Measurements from ENCODE around the gene VWC2. TPM values are rescaled to one million over a fixed set of nuclear protein-coding genes. Genes with fewer than 3 reads are reported as not detected.

VWC2 gene
- total RNA-seq, 4 donors from 2014 or later: under 0.01 to 0.22 (median 0.18) TPM

- no peak for TF ChIP-seq CTCF (IDR thresholded peaks at IDR 0.05; ENCODE audit: low read depth)
Observed at GRCh38 chr7:49873420-49873819, 100.0 kb downstream of the VWC2 start.

GRCh38 chr7:49875336-49875735 is 101.9 kb downstream of the VWC2 start:
- no peak for TF ChIP-seq CTCF (IDR thresholded peaks at IDR 0.05; ENCODE audit: low read depth)

- TF ChIP-seq CTCF (IDR thresholded peaks at IDR 0.05; ENCODE audit: low read depth): no peak
Observed at GRCh38 chr7:49876202-49876601, 102.8 kb downstream of the VWC2 start.

- TF ChIP-seq CTCF (IDR thresholded peaks at IDR 0.05; ENCODE audit: low read depth): no peak
Observed at GRCh38 chr7:49878089-49878488, 104.7 kb downstream of the VWC2 start.

GRCh38 chr7:49878627-49879026 is 105.2 kb downstream of the VWC2 start:
- no peak for TF ChIP-seq CTCF (IDR thresholded peaks at IDR 0.05; ENCODE audit: low read depth)

- TF ChIP-seq CTCF (IDR thresholded peaks at IDR 0.05; ENCODE audit: low read depth): no peak
Observed at GRCh38 chr7:49883933-49884332, 110.5 kb downstream of the VWC2 start.

GRCh38 chr7:49885593-49886285 is 112.3 kb downstream of the VWC2 start:
- no peak for TF ChIP-seq CTCF (IDR thresholded peaks at IDR 0.05; ENCODE audit: low read depth)
